H9 (cell line): ENCODE data around the gene HEATR5A. TPM values are rescaled to one million over a fixed set of nuclear protein-coding genes. Genes with fewer than 3 reads are reported as not detected.

Experiments used
- DNase-seq: peaks from one replicate; pipeline ENCODE4 v3.0.0-alpha.2; 2017
- H2AFZ ChIP-seq: one replicate; pipeline ENCODE4 v1.6.1; 2013; ENCODE audit warnings: mild to moderate bottlenecking, low read length, control low read depth, moderate library complexity
- H2AK5ac ChIP-seq: 2 replicates; pipeline ENCODE4 v1.6.1; 2013; ENCODE audit warnings: low read length, control low read depth, mixed read lengths; ENCODE audit not compliant: insufficient read length
- H2BK120ac ChIP-seq: one replicate; pipeline ENCODE4 v1.6.1; 2013; ENCODE audit warnings: low read depth, mild to moderate bottlenecking, low read length, control low read depth, inconsistent platforms; ENCODE audit not compliant: poor library complexity, severe bottlenecking
- H2BK12ac ChIP-seq: 2 replicates; pipeline ENCODE4 v1.6.1; 2013; ENCODE audit warnings: low read length, control low read depth, mixed read lengths, low read depth; ENCODE audit not compliant: insufficient read length
- H2BK15ac ChIP-seq: 2 replicates; pipeline ENCODE4 v1.6.1; 2013; ENCODE audit warnings: low read depth, low read length, control low read depth
- H2BK20ac ChIP-seq: one replicate; pipeline ENCODE4 v1.6.1; 2013; ENCODE audit warnings: low read depth, mild to moderate bottlenecking, low read length, control low read depth, inconsistent platforms; ENCODE audit not compliant: poor library complexity, severe bottlenecking
- H2BK5ac ChIP-seq: 2 replicates; pipeline ENCODE4 v1.6.1; 2013; ENCODE audit warnings: low read length, control low read depth, mixed read lengths; ENCODE audit not compliant: insufficient read length
- H3K14ac ChIP-seq: 2 replicates; pipeline ENCODE4 v1.6.1; 2013; ENCODE audit warnings: low read length, control low read depth; ENCODE audit not compliant: insufficient read depth
- H3K18ac ChIP-seq: 2 replicates; pipeline ENCODE4 v1.6.1; 2013; ENCODE audit warnings: low read depth, mild to moderate bottlenecking, mixed read lengths, low read length, control low read depth; ENCODE audit not compliant: insufficient read length
- H3K23ac ChIP-seq: 2 replicates; pipeline ENCODE4 v1.6.1; 2013; ENCODE audit warnings: low read length, control low read depth, mixed read lengths, low read depth; ENCODE audit not compliant: insufficient read length
- H3K23me2 ChIP-seq: 2 replicates; pipeline ENCODE4 v1.6.1; 2013; ENCODE audit warnings: low read depth, mild to moderate bottlenecking, mixed read lengths, low read length, control low read depth; ENCODE audit not compliant: insufficient read length, poor library complexity, severe bottlenecking
- H3K27ac ChIP-seq: 2 replicates; pipeline ENCODE4 v1.5.1; 2013; ENCODE audit warnings: low read length, control low read depth, mixed read lengths, low read depth; ENCODE audit not compliant: insufficient read length
- H3K27me3 ChIP-seq: 2 replicates; pipeline ENCODE4 v1.6.1; 2013; ENCODE audit warnings: low read length, control low read depth, inconsistent platforms; ENCODE audit not compliant: insufficient read depth
- H3K4ac ChIP-seq: 2 replicates; pipeline ENCODE4 v1.6.1; 2013; ENCODE audit warnings: low read depth, mild to moderate bottlenecking, control low read depth, inconsistent platforms, low read length, moderate library complexity
- H3K4me1 ChIP-seq: 2 replicates; pipeline ENCODE4 v1.6.1; 2013; ENCODE audit warnings: low read length, control low read depth, inconsistent platforms; ENCODE audit not compliant: insufficient read depth
- H3K4me2 ChIP-seq: 2 replicates; pipeline ENCODE4 v1.6.1; 2013; ENCODE audit warnings: low read length, control low read depth, mixed read lengths; ENCODE audit not compliant: insufficient read length, insufficient read depth
- H3K56ac ChIP-seq: 2 replicates; pipeline ENCODE4 v1.6.1; 2013; ENCODE audit warnings: low read depth, mild to moderate bottlenecking, mixed read lengths, low read length, control low read depth; ENCODE audit not compliant: insufficient read length
- H3K79me1 ChIP-seq: 2 replicates; pipeline ENCODE4 v1.6.1; 2013; ENCODE audit warnings: low read depth, mild to moderate bottlenecking, moderate library complexity, low read length, control low read depth, inconsistent platforms; ENCODE audit not compliant: insufficient read depth, poor library complexity, severe bottlenecking
- H3K79me2 ChIP-seq: 2 replicates; pipeline ENCODE4 v1.6.1; 2013; ENCODE audit warnings: low read length, control low read depth, inconsistent platforms; ENCODE audit not compliant: insufficient read depth
- H3K9ac ChIP-seq: 2 replicates; pipeline ENCODE4 v1.6.1; 2013; ENCODE audit warnings: low read length, control low read depth, mixed read lengths; ENCODE audit not compliant: insufficient read length; ENCODE audit errors: extremely low read depth
- H3K9me3 ChIP-seq: one replicate; pipeline ENCODE4 v1.6.1; 2013; ENCODE audit warnings: low read depth, low read length, inconsistent platforms; ENCODE audit not compliant: control insufficient read depth
- H3T11ph ChIP-seq: one replicate; pipeline ENCODE4 v1.6.1; 2013; ENCODE audit warnings: mild to moderate bottlenecking, low read length, control low read depth, inconsistent platforms
- H4K20me1 ChIP-seq: one replicate; pipeline ENCODE4 v1.6.1; 2013; ENCODE audit not compliant: control insufficient read depth, insufficient read length, insufficient read depth
- H4K5ac ChIP-seq: 2 replicates; pipeline ENCODE4 v1.6.1; 2013; ENCODE audit warnings: low read depth, mild to moderate bottlenecking, mixed read lengths, low read length, control low read depth; ENCODE audit not compliant: insufficient read length
- H4K8ac ChIP-seq: replicated peaks from 2 replicates; pipeline ENCODE4 v1.6.1; 2013; ENCODE audit warnings: low read length, control low read depth, mixed read lengths, low read depth; ENCODE audit not compliant: insufficient read length
- H4K91ac ChIP-seq: 2 replicates; pipeline ENCODE4 v1.6.1; 2013; ENCODE audit warnings: low read depth, mild to moderate bottlenecking, moderate library complexity, mixed read lengths, low read length, control low read depth; ENCODE audit not compliant: insufficient read length
- H3K27ac Mint-ChIP-seq, 3 experiments: 2 replicates in 2 of 3; 3 replicates in 1 of 3; pipeline ENCODE4 v1.8.0; 2020 to 2021; ENCODE audit warnings: mixed read lengths in 3 of 3, mild to moderate bottlenecking in 1 of 3, moderate library complexity in 1 of 3
- H3K27me3 Mint-ChIP-seq: 2 replicates; pipeline ENCODE4 v1.8.0; 2021; ENCODE audit warnings: low read depth, mild to moderate bottlenecking, moderate library complexity, mixed read lengths
- H3K36me3 Mint-ChIP-seq, 3 experiments: 2 replicates in 2 of 3; 3 replicates in 1 of 3; pipeline ENCODE4 v1.8.0; 2020 to 2021; ENCODE audit warnings: low read depth in 3 of 3, mixed read lengths in 3 of 3; ENCODE audit not compliant: insufficient read depth in 1 of 3
- H3K4me1 Mint-ChIP-seq, 2 experiments: 2 replicates each; pipeline ENCODE4 v1.8.0; 2020; ENCODE audit warnings: mixed read lengths in 2 of 2
- H3K4me3 Mint-ChIP-seq, 2 experiments: 2 replicates in 1 of 2; 3 replicates in 1 of 2; pipeline ENCODE4 v1.8.0; 2020 to 2021; ENCODE audit warnings: mild to moderate bottlenecking in 2 of 2, mixed read lengths in 2 of 2, moderate library complexity in 1 of 2
- H3K9me3 Mint-ChIP-seq, 2 experiments: 2 replicates in 1 of 2; 3 replicates in 1 of 2; pipeline ENCODE4 v1.8.0; 2020; ENCODE audit warnings: mild to moderate bottlenecking in 2 of 2, mixed read lengths in 2 of 2, moderate library complexity in 1 of 2
- WGBS: extraction: QIAGEN DNeasy Blood & Tissue Kit; methylation state at CpG from one replicate; pipeline ENCODE4 v1.1.7; 2013; ENCODE audit warnings: missing lambda C conversion rate, low lambda C conversion rate, mixed read lengths; ENCODE audit not compliant: insufficient read length; ENCODE audit errors: extremely low coverage; 5-methylcytosine and 5-hydroxymethylcytosine counted together
- total RNA-seq: library from RNA; stranded (reverse); gene quantifications from 2 replicates; pipeline ENCODE4 v1.2.1, GENCODE V29; 2021
- TF ChIP-seq, protein P1 (sequence below): fragments of 200-600 bp; sonication (generic); conservative IDR thresholded peaks from 3 replicates; pipeline ENCODE4 v1.8.0; 2021; ENCODE audit warnings: antibody characterized with exemption, mild to moderate bottlenecking

HEATR5A gene
- total RNA-seq, 1 experiment from 2014 or later = 21.2 TPM

DNA sequence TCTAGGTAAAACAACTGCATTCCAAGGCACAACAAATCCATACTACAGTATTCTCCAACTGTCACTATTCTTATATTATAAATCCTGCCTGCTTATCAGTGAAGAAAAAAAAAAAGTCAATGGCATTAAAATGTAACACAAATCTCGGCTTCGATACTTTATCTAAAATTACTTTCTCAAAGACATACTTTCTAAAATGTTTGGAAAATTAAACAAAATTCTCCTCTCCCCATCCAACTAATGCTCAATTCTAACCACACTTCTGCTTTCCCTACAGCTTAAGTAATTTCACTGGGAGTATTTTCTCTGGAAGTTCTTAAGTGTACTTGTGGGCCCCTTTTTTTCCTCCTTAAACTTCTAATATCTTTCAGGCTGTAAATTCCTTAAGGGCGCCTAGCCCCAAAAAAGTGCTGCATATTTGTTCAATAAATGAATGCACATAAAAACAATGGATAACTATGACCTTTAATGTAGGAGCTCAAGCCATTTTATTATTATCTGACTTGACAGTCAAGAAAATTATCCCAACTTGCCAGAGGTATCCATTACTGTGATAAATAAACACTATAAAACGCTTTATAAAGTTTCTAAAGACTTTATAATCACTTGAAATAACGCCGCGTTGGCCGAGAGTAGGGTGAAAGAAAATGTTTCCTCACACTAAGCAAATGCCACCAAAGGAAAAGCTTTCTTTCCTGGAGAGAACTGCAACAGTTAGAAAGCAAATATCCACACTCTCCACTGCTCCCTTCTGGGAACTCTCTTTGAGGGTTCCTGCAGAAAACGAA lies 977 bp downstream of the HEATR5A start:
- Histone ChIP-seq H3K4me2 (peak overlapping the region; percentile 39), H2AFZ (no peak overlapping the region), H2BK12ac (no peak overlapping the region), H3K14ac (no peak overlapping the region), H2BK20ac (no peak overlapping the region), H3K23me2 (no peaks in the 10 kb centered on the region), H4K8ac (no peak overlapping the region), H3K27ac (no peak overlapping the region), H3K9me3 (no peaks in the 10 kb centered on the region), H3K23ac (no peak overlapping the region), H3T11ph (no peak overlapping the region), H3K79me2 (no peaks in the 10 kb centered on the region), H3K79me1 (peaks cover 2% of the 10 kb centered on the region), H4K20me1 (no peaks in the 10 kb centered on the region), H3K27me3 (no peaks in the 10 kb centered on the region), H2AK5ac (no peak overlapping the region), H4K91ac (no peak overlapping the region), H3K4me1 (no peaks in the 10 kb centered on the region), H4K5ac (no peak overlapping the region), H3K56ac (no peak overlapping the region), H2BK120ac (no peak overlapping the region), H3K4ac (no peak overlapping the region), H3K9ac (peak overlapping the region; percentile 30), H3K18ac (no peak overlapping the region), H2BK5ac (no peak overlapping the region), H2BK15ac (no peak overlapping the region)
- H3K27ac Mint-ChIP-seq = peak overlapping the region in 1 of 3 experiments; percentile 8; a peak in 2 of 7 replicates
- peak overlapping the region; percentile 96 to 97 for H3K4me3 Mint-ChIP-seq
- no peak for DNase-seq
- peaks cover 14% of the 10 kb centered on the region in 2 experiments for H3K4me1 Mint-ChIP-seq
- no peaks in the 10 kb centered on the region for H3K27me3 Mint-ChIP-seq
- no CpG with 5 or more reads among the region's 9 CpGs for WGBS
- no peaks in the 10 kb centered on the region for H3K9me3 Mint-ChIP-seq
- TF ChIP-seq, protein P1, sequence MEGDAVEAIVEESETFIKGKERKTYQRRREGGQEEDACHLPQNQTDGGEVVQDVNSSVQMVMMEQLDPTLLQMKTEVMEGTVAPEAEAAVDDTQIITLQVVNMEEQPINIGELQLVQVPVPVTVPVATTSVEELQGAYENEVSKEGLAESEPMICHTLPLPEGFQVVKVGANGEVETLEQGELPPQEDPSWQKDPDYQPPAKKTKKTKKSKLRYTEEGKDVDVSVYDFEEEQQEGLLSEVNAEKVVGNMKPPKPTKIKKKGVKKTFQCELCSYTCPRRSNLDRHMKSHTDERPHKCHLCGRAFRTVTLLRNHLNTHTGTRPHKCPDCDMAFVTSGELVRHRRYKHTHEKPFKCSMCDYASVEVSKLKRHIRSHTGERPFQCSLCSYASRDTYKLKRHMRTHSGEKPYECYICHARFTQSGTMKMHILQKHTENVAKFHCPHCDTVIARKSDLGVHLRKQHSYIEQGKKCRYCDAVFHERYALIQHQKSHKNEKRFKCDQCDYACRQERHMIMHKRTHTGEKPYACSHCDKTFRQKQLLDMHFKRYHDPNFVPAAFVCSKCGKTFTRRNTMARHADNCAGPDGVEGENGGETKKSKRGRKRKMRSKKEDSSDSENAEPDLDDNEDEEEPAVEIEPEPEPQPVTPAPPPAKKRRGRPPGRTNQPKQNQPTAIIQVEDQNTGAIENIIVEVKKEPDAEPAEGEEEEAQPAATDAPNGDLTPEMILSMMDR = no peak
- peaks cover 0 to 3% (median 0%) of the 10 kb centered on the region in 3 experiments; a peak in 1 of 7 replicates for H3K36me3 Mint-ChIP-seq
